Endodermal cell (in vitro differentiated cells): Measurements from ENCODE around the gene C11orf54. TPM values are rescaled to one million over a fixed set of nuclear protein-coding genes. Genes with fewer than 3 reads are reported as not detected.

ENCODE experiments used
- DNase-seq: peaks from one replicate; pipeline ENCODE4 v3.0.0-alpha.2; 2017
- H3K27ac ChIP-seq: 2 replicates; pipeline ENCODE4 v1.5.1; 2013; ENCODE audit warnings: mild to moderate bottlenecking, low read depth, low read length, moderate library complexity
- H3K27me3 ChIP-seq: 2 replicates; pipeline ENCODE4 v1.6.1; 2013; ENCODE audit warnings: mild to moderate bottlenecking, low read length, moderate library complexity; ENCODE audit not compliant: insufficient read depth, control insufficient read depth, poor library complexity, severe bottlenecking
- H3K36me3 ChIP-seq: 2 replicates; pipeline ENCODE4 v1.7.0; 2013; ENCODE audit warnings: mild to moderate bottlenecking, low read length, moderate library complexity; ENCODE audit not compliant: control insufficient read depth, insufficient read depth
- H3K4me1 ChIP-seq: one replicate; pipeline ENCODE4 v1.7.0; 2013; ENCODE audit warnings: low read length; ENCODE audit not compliant: control insufficient read depth, insufficient read depth
- H3K4me3 ChIP-seq: 2 replicates; pipeline ENCODE4 v1.5.1; 2013; ENCODE audit warnings: mild to moderate bottlenecking, low read length, moderate library complexity
- H3K9ac ChIP-seq: 2 replicates; pipeline ENCODE4 v1.6.1; 2013; ENCODE audit warnings: mild to moderate bottlenecking, low read length, moderate library complexity; ENCODE audit not compliant: poor library complexity, severe bottlenecking; ENCODE audit errors: extremely low read depth
- H3K9me3 ChIP-seq: 2 replicates; pipeline ENCODE4 v1.6.1; 2013; ENCODE audit warnings: mild to moderate bottlenecking, low read length, moderate library complexity; ENCODE audit not compliant: control insufficient read depth
- H3K27ac Mint-ChIP-seq: 2 replicates; pipeline ENCODE4 v1.8.0; 2020; ENCODE audit warnings: mixed read lengths
- H3K27me3 Mint-ChIP-seq: 2 replicates; pipeline ENCODE4 v1.8.0; 2021; ENCODE audit warnings: mild to moderate bottlenecking, mixed read lengths; ENCODE audit not compliant: insufficient read depth
- H3K36me3 Mint-ChIP-seq: 2 replicates; pipeline ENCODE4 v1.8.0; 2020; ENCODE audit warnings: low read depth, mixed read lengths
- H3K4me1 Mint-ChIP-seq: 2 replicates; pipeline ENCODE4 v1.8.0; 2020; ENCODE audit warnings: mixed read lengths
- H3K4me3 Mint-ChIP-seq: 2 replicates; pipeline ENCODE4 v1.8.0; 2020; ENCODE audit warnings: mild to moderate bottlenecking, moderate library complexity, mixed read lengths
- H3K9me3 Mint-ChIP-seq: 2 replicates; pipeline ENCODE4 v1.8.0; 2020; ENCODE audit warnings: mild to moderate bottlenecking, mixed read lengths
- WGBS, 2 experiments: methylation state at CpG; one replicate each; pipeline versions ENCODE4 v1.1.5 to v1.1.7; 2013; ENCODE audit warnings: missing lambda C conversion rate in 2 of 2, mixed read lengths in 1 of 2; ENCODE audit not compliant: insufficient coverage in 1 of 2, insufficient read length in 1 of 2; 5-methylcytosine and 5-hydroxymethylcytosine counted together
- total RNA-seq, 2 donors: library from RNA; stranded (reverse); fragmentation: NEBNext Ultra II Directional in 1 of 2; extraction: Animal tissue kit (Norgen Biotek cat#: 25700) in 1 of 2; gene quantifications; 2 replicates in 1 of 2; 3 replicates in 1 of 2; pipeline ENCODE4 v1.2.1, GENCODE V29; 2021
- TF ChIP-seq, protein P1 (sequence below): fragments of 200-600 bp; sonication (generic); conservative IDR thresholded peaks from 2 replicates; pipeline ENCODE4 v1.5.0; 2021; ENCODE audit warnings: antibody characterized with exemption, mild to moderate bottlenecking

Gene C11orf54
- total RNA-seq, 2 donors from 2014 or later: 18.8 to 33.6 TPM

- H3K9ac ChIP-seq: no peak overlapping the region
- no peak overlapping the region for H3K27ac ChIP-seq
- no peaks in the 10 kb centered on the region for H3K27me3 ChIP-seq
- TF ChIP-seq, protein P1, sequence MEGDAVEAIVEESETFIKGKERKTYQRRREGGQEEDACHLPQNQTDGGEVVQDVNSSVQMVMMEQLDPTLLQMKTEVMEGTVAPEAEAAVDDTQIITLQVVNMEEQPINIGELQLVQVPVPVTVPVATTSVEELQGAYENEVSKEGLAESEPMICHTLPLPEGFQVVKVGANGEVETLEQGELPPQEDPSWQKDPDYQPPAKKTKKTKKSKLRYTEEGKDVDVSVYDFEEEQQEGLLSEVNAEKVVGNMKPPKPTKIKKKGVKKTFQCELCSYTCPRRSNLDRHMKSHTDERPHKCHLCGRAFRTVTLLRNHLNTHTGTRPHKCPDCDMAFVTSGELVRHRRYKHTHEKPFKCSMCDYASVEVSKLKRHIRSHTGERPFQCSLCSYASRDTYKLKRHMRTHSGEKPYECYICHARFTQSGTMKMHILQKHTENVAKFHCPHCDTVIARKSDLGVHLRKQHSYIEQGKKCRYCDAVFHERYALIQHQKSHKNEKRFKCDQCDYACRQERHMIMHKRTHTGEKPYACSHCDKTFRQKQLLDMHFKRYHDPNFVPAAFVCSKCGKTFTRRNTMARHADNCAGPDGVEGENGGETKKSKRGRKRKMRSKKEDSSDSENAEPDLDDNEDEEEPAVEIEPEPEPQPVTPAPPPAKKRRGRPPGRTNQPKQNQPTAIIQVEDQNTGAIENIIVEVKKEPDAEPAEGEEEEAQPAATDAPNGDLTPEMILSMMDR: no peak
- H3K4me1 ChIP-seq: no peaks in the 10 kb centered on the region
- no peaks in the 10 kb centered on the region for H3K9me3 ChIP-seq
- Mint-ChIP-seq H3K27me3 (no peaks in the 10 kb centered on the region), H3K4me3 (no peak overlapping the region), H3K4me1 (peaks cover 3% of the 10 kb centered on the region), H3K36me3 (peaks cover 18% of the 10 kb centered on the region), H3K9me3 (no peaks in the 10 kb centered on the region), H3K27ac (no peak overlapping the region)
- 57% methylated on average over 1 of the region's 1 CpG; no CpG with 5 or more reads in 1 of the 2 experiments for WGBS, 2 experiments
- peaks cover 43% of the 10 kb centered on the region for H3K36me3 ChIP-seq
- DNase-seq: no peak
- no peak overlapping the region for H3K4me3 ChIP-seq
Observed at GRCh38 chr11:93751001-93751400, 9.5 kb downstream of the C11orf54 start.

DNA sequence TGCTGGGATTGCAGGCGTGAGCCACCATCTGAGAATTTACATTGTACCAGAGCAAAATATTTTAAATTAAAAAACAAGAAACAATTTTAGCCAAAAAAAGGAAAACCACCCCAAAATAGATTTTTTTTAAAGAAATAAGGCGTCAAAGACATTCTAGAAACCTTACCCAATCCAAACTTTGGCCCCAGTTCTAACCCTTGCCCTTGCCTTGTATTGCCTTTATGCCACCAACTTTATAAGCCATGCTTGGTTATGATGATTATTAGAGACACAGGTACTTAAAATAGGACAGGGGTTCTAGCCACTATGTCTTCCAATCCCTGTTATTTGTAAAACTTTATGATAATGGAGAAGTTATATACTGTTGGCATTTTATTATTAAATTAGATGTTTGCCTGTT lies 11.8 kb downstream of the C11orf54 start:
- WGBS, 2 experiments: 83 to 93% methylated on average over 2 of the region's 2 CpGs
- no peak for DNase-seq
- Histone ChIP-seq H3K4me3 (no peak overlapping the region), H3K36me3 (peaks cover 54% of the 10 kb centered on the region), H3K4me1 (no peaks in the 10 kb centered on the region), H3K9me3 (no peaks in the 10 kb centered on the region), H3K9ac (no peak overlapping the region), H3K27me3 (no peaks in the 10 kb centered on the region), H3K27ac (no peak overlapping the region)
- Mint-ChIP-seq H3K27me3 (no peaks in the 10 kb centered on the region), H3K4me3 (no peak overlapping the region), H3K27ac (no peak overlapping the region), H3K9me3 (no peaks in the 10 kb centered on the region), H3K4me1 (peaks cover 5% of the 10 kb centered on the region), H3K36me3 (peaks cover 31% of the 10 kb centered on the region)
- TF ChIP-seq, protein P1: no peak

- H3K27me3 ChIP-seq: no peaks in the 10 kb centered on the region
- H3K36me3 ChIP-seq: peaks cover 53% of the 10 kb centered on the region
- H3K9me3 Mint-ChIP-seq: no peaks in the 10 kb centered on the region
- H3K4me1 Mint-ChIP-seq: peaks cover 5% of the 10 kb centered on the region
- H3K4me3 Mint-ChIP-seq: no peak overlapping the region
- no peak overlapping the region for H3K27ac ChIP-seq
- no peak overlapping the region for H3K9ac ChIP-seq
- no peaks in the 10 kb centered on the region for H3K4me1 ChIP-seq
- H3K27me3 Mint-ChIP-seq: no peaks in the 10 kb centered on the region
- TF ChIP-seq, protein P1: no peak
- DNase-seq: no peak
- no peak overlapping the region for H3K4me3 ChIP-seq
- H3K27ac Mint-ChIP-seq: no peak overlapping the region
- 83% methylated on average over 3 of the region's 3 CpGs; no CpG with 5 or more reads in 1 of the 2 experiments for WGBS, 2 experiments
- no peaks in the 10 kb centered on the region for H3K9me3 ChIP-seq
- peaks cover 58% of the 10 kb centered on the region for H3K36me3 Mint-ChIP-seq
Observed at GRCh38 chr11:93756748-93757147, 15.3 kb downstream of the C11orf54 start.
